OCI-LY1 (cell line): ENCODE measurements around the gene COPS9.

Experiments used
- EZH2 ChIP-seq: fragments of 200-600 bp; sonication (generic), shearing (Covaris generic); IDR thresholded peaks from 2 replicates; pipeline ENCODE4 v1.8.0; 2017; ENCODE audit warnings: borderline replicate concordance, mixed run types, mild to moderate bottlenecking, antibody characterized with exemption, low read length, moderate library complexity, mixed read lengths
- TF ChIP-seq, protein P1 (sequence below): fragments of 200-600 bp; sonication (generic), shearing (Covaris generic); IDR thresholded peaks from 2 replicates; pipeline ENCODE4 v1.5.1; 2017; ENCODE audit warnings: mild to moderate bottlenecking, antibody characterized with exemption, low read length, moderate library complexity, mixed read lengths

- TF ChIP-seq, protein P1, sequence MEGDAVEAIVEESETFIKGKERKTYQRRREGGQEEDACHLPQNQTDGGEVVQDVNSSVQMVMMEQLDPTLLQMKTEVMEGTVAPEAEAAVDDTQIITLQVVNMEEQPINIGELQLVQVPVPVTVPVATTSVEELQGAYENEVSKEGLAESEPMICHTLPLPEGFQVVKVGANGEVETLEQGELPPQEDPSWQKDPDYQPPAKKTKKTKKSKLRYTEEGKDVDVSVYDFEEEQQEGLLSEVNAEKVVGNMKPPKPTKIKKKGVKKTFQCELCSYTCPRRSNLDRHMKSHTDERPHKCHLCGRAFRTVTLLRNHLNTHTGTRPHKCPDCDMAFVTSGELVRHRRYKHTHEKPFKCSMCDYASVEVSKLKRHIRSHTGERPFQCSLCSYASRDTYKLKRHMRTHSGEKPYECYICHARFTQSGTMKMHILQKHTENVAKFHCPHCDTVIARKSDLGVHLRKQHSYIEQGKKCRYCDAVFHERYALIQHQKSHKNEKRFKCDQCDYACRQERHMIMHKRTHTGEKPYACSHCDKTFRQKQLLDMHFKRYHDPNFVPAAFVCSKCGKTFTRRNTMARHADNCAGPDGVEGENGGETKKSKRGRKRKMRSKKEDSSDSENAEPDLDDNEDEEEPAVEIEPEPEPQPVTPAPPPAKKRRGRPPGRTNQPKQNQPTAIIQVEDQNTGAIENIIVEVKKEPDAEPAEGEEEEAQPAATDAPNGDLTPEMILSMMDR, result no peak
- no peak for TF ChIP-seq EZH2
Observed at GRCh38 chr2:240145461-240145860, 9.4 kb upstream of the COPS9 start.
